H9 (cell line): ENCODE results near the gene CTH. TPM values are rescaled to one million over a fixed set of nuclear protein-coding genes. Genes with fewer than 3 reads are reported as not detected.
"Not testable (repeated sequence)": the region's sequence is repeated elsewhere in the genome, so short reads cannot be mapped to it uniquely, and the experiment has no call there.

ENCODE experiments used
- DNase-seq: peaks from one replicate; pipeline ENCODE4 v3.0.0-alpha.2; 2017
- H2AFZ ChIP-seq: one replicate; pipeline ENCODE4 v1.6.1; 2013; ENCODE audit warnings: mild to moderate bottlenecking, low read length, control low read depth, moderate library complexity
- H2AK5ac ChIP-seq: 2 replicates; pipeline ENCODE4 v1.6.1; 2013; ENCODE audit warnings: low read length, control low read depth, mixed read lengths; ENCODE audit not compliant: insufficient read length
- H2BK120ac ChIP-seq: one replicate; pipeline ENCODE4 v1.6.1; 2013; ENCODE audit warnings: low read depth, mild to moderate bottlenecking, low read length, control low read depth, inconsistent platforms; ENCODE audit not compliant: poor library complexity, severe bottlenecking
- H2BK12ac ChIP-seq: 2 replicates; pipeline ENCODE4 v1.6.1; 2013; ENCODE audit warnings: low read length, control low read depth, mixed read lengths, low read depth; ENCODE audit not compliant: insufficient read length
- H2BK15ac ChIP-seq: 2 replicates; pipeline ENCODE4 v1.6.1; 2013; ENCODE audit warnings: low read depth, low read length, control low read depth
- H2BK20ac ChIP-seq: one replicate; pipeline ENCODE4 v1.6.1; 2013; ENCODE audit warnings: low read depth, mild to moderate bottlenecking, low read length, control low read depth, inconsistent platforms; ENCODE audit not compliant: poor library complexity, severe bottlenecking
- H2BK5ac ChIP-seq: 2 replicates; pipeline ENCODE4 v1.6.1; 2013; ENCODE audit warnings: low read length, control low read depth, mixed read lengths; ENCODE audit not compliant: insufficient read length
- H3K14ac ChIP-seq: 2 replicates; pipeline ENCODE4 v1.6.1; 2013; ENCODE audit warnings: low read length, control low read depth; ENCODE audit not compliant: insufficient read depth
- H3K18ac ChIP-seq: 2 replicates; pipeline ENCODE4 v1.6.1; 2013; ENCODE audit warnings: low read depth, mild to moderate bottlenecking, mixed read lengths, low read length, control low read depth; ENCODE audit not compliant: insufficient read length
- H3K23ac ChIP-seq: 2 replicates; pipeline ENCODE4 v1.6.1; 2013; ENCODE audit warnings: low read length, control low read depth, mixed read lengths, low read depth; ENCODE audit not compliant: insufficient read length
- H3K23me2 ChIP-seq: 2 replicates; pipeline ENCODE4 v1.6.1; 2013; ENCODE audit warnings: low read depth, mild to moderate bottlenecking, mixed read lengths, low read length, control low read depth; ENCODE audit not compliant: insufficient read length, poor library complexity, severe bottlenecking
- H3K27ac ChIP-seq: 2 replicates; pipeline ENCODE4 v1.5.1; 2013; ENCODE audit warnings: low read length, control low read depth, mixed read lengths, low read depth; ENCODE audit not compliant: insufficient read length
- H3K27me3 ChIP-seq: 2 replicates; pipeline ENCODE4 v1.6.1; 2013; ENCODE audit warnings: low read length, control low read depth, inconsistent platforms; ENCODE audit not compliant: insufficient read depth
- H3K4ac ChIP-seq: 2 replicates; pipeline ENCODE4 v1.6.1; 2013; ENCODE audit warnings: low read depth, mild to moderate bottlenecking, control low read depth, inconsistent platforms, low read length, moderate library complexity
- H3K4me1 ChIP-seq: 2 replicates; pipeline ENCODE4 v1.6.1; 2013; ENCODE audit warnings: low read length, control low read depth, inconsistent platforms; ENCODE audit not compliant: insufficient read depth
- H3K4me2 ChIP-seq: 2 replicates; pipeline ENCODE4 v1.6.1; 2013; ENCODE audit warnings: low read length, control low read depth, mixed read lengths; ENCODE audit not compliant: insufficient read length, insufficient read depth
- H3K56ac ChIP-seq: 2 replicates; pipeline ENCODE4 v1.6.1; 2013; ENCODE audit warnings: low read depth, mild to moderate bottlenecking, mixed read lengths, low read length, control low read depth; ENCODE audit not compliant: insufficient read length
- H3K79me1 ChIP-seq: 2 replicates; pipeline ENCODE4 v1.6.1; 2013; ENCODE audit warnings: low read depth, mild to moderate bottlenecking, moderate library complexity, low read length, control low read depth, inconsistent platforms; ENCODE audit not compliant: insufficient read depth, poor library complexity, severe bottlenecking
- H3K79me2 ChIP-seq: 2 replicates; pipeline ENCODE4 v1.6.1; 2013; ENCODE audit warnings: low read length, control low read depth, inconsistent platforms; ENCODE audit not compliant: insufficient read depth
- H3K9ac ChIP-seq: 2 replicates; pipeline ENCODE4 v1.6.1; 2013; ENCODE audit warnings: low read length, control low read depth, mixed read lengths; ENCODE audit not compliant: insufficient read length; ENCODE audit errors: extremely low read depth
- H3K9me3 ChIP-seq: one replicate; pipeline ENCODE4 v1.6.1; 2013; ENCODE audit warnings: low read depth, low read length, inconsistent platforms; ENCODE audit not compliant: control insufficient read depth
- H3T11ph ChIP-seq: one replicate; pipeline ENCODE4 v1.6.1; 2013; ENCODE audit warnings: mild to moderate bottlenecking, low read length, control low read depth, inconsistent platforms
- H4K20me1 ChIP-seq: one replicate; pipeline ENCODE4 v1.6.1; 2013; ENCODE audit not compliant: control insufficient read depth, insufficient read length, insufficient read depth
- H4K5ac ChIP-seq: 2 replicates; pipeline ENCODE4 v1.6.1; 2013; ENCODE audit warnings: low read depth, mild to moderate bottlenecking, mixed read lengths, low read length, control low read depth; ENCODE audit not compliant: insufficient read length
- H4K8ac ChIP-seq: replicated peaks from 2 replicates; pipeline ENCODE4 v1.6.1; 2013; ENCODE audit warnings: low read length, control low read depth, mixed read lengths, low read depth; ENCODE audit not compliant: insufficient read length
- H4K91ac ChIP-seq: 2 replicates; pipeline ENCODE4 v1.6.1; 2013; ENCODE audit warnings: low read depth, mild to moderate bottlenecking, moderate library complexity, mixed read lengths, low read length, control low read depth; ENCODE audit not compliant: insufficient read length
- H3K27ac Mint-ChIP-seq, 3 experiments: 2 replicates in 2 of 3; 3 replicates in 1 of 3; pipeline ENCODE4 v1.8.0; 2020 to 2021; ENCODE audit warnings: mixed read lengths in 3 of 3, mild to moderate bottlenecking in 1 of 3, moderate library complexity in 1 of 3
- H3K27me3 Mint-ChIP-seq: 2 replicates; pipeline ENCODE4 v1.8.0; 2021; ENCODE audit warnings: low read depth, mild to moderate bottlenecking, moderate library complexity, mixed read lengths
- H3K36me3 Mint-ChIP-seq, 3 experiments: 2 replicates in 2 of 3; 3 replicates in 1 of 3; pipeline ENCODE4 v1.8.0; 2020 to 2021; ENCODE audit warnings: low read depth in 3 of 3, mixed read lengths in 3 of 3; ENCODE audit not compliant: insufficient read depth in 1 of 3
- H3K4me1 Mint-ChIP-seq, 2 experiments: 2 replicates each; pipeline ENCODE4 v1.8.0; 2020; ENCODE audit warnings: mixed read lengths in 2 of 2
- H3K4me3 Mint-ChIP-seq, 2 experiments: 2 replicates in 1 of 2; 3 replicates in 1 of 2; pipeline ENCODE4 v1.8.0; 2020 to 2021; ENCODE audit warnings: mild to moderate bottlenecking in 2 of 2, mixed read lengths in 2 of 2, moderate library complexity in 1 of 2
- H3K9me3 Mint-ChIP-seq, 2 experiments: 2 replicates in 1 of 2; 3 replicates in 1 of 2; pipeline ENCODE4 v1.8.0; 2020; ENCODE audit warnings: mild to moderate bottlenecking in 2 of 2, mixed read lengths in 2 of 2, moderate library complexity in 1 of 2
- CTCF ChIP-seq: fragments of 200-600 bp; sonication (generic); conservative IDR thresholded peaks from 3 replicates; pipeline ENCODE4 v1.8.0; 2021; ENCODE audit warnings: antibody characterized with exemption, mild to moderate bottlenecking
- WGBS: extraction: QIAGEN DNeasy Blood & Tissue Kit; methylation state at CpG from one replicate; pipeline ENCODE4 v1.1.7; 2013; ENCODE audit warnings: missing lambda C conversion rate, low lambda C conversion rate, mixed read lengths; ENCODE audit not compliant: insufficient read length; ENCODE audit errors: extremely low coverage; 5-methylcytosine and 5-hydroxymethylcytosine counted together
- total RNA-seq: library from RNA; stranded (reverse); gene quantifications from 2 replicates; pipeline ENCODE4 v1.2.1, GENCODE V29; 2021

CTH gene
- total RNA-seq, 1 experiment from 2014 or later: 15.5 TPM

- WGBS: no CpG with 5 or more reads among the region's 8 CpGs
- Histone ChIP-seq H4K8ac (no peak overlapping the region), H2BK120ac (no peak overlapping the region), H3K14ac (no peak overlapping the region), H3K27me3 (no peaks in the 10 kb centered on the region), H3K79me1 (no peaks in the 10 kb centered on the region), H2AFZ (no peak overlapping the region), H3K23me2 (no peaks in the 10 kb centered on the region), H4K5ac (no peak overlapping the region), H3T11ph (no peak overlapping the region), H3K4ac (no peak overlapping the region), H2AK5ac (no peak overlapping the region), H3K79me2 (no peaks in the 10 kb centered on the region), H3K4me1 (no peaks in the 10 kb centered on the region), H4K91ac (no peak overlapping the region), H2BK15ac (no peak overlapping the region), H3K18ac (no peak overlapping the region), H3K9ac (no peak overlapping the region), H2BK5ac (no peak overlapping the region), H4K20me1 (no peaks in the 10 kb centered on the region), H3K4me2 (no peak overlapping the region), H2BK12ac (no peak overlapping the region), H3K27ac (no peak overlapping the region), H3K9me3 (no peaks in the 10 kb centered on the region), H3K23ac (no peak overlapping the region), H3K56ac (no peak overlapping the region), H2BK20ac (no peak overlapping the region)
- Mint-ChIP-seq H3K4me3 (no peak overlapping the region), H3K36me3 (peaks cover 0 to 2% (median 2%) of the 10 kb centered on the region in 3 experiments; a peak in 5 of 7 replicates), H3K27me3 (no peaks in the 10 kb centered on the region), H3K27ac (no peak overlapping the region), H3K4me1 (peaks cover under 1 to 6% of the 10 kb centered on the region in 2 experiments; a peak in 3 of 4 replicates), H3K9me3 (no peaks in the 10 kb centered on the region; a peak in 2 of 5 replicates)
- DNase-seq: no peak
- no peak for TF ChIP-seq CTCF
Measured at GRCh38 chr1:70449049-70449448, 38.0 kb downstream of the CTH start.

GRCh38 chr1:70452164-70452939 is 41.3 kb downstream of the CTH start:
- not testable (repeated sequence) for H3K27me3 ChIP-seq, H2AK5ac ChIP-seq, H3K79me2 ChIP-seq, H3K36me3 Mint-ChIP-seq, DNase-seq, H4K8ac ChIP-seq, H2AFZ ChIP-seq, H3T11ph ChIP-seq, H3K4me2 ChIP-seq, H3K4me1 Mint-ChIP-seq, H3K79me1 ChIP-seq, H4K20me1 ChIP-seq, H2BK120ac ChIP-seq, H3K56ac ChIP-seq, H4K5ac ChIP-seq, H3K14ac ChIP-seq, H3K4ac ChIP-seq, H3K9me3 Mint-ChIP-seq, H3K9ac ChIP-seq, H2BK5ac ChIP-seq, H3K9me3 ChIP-seq, H3K23ac ChIP-seq, H3K4me1 ChIP-seq, H3K18ac ChIP-seq, H3K23me2 ChIP-seq, H2BK15ac ChIP-seq, H4K91ac ChIP-seq, H3K27ac ChIP-seq, H2BK12ac ChIP-seq, H2BK20ac ChIP-seq, H3K27me3 Mint-ChIP-seq, H3K4me3 Mint-ChIP-seq
- 0 out of 7 replicates have a peak overlapping the region, but pooled peaks of 1 of the 3 experiments have one; percentile 23 for H3K27ac Mint-ChIP-seq
- no CpG with 5 or more reads among the region's 3 CpGs for WGBS
